NCI-H2171 (cell line): Measurements from ENCODE around the gene INHA.

Experiments used
- DNase-seq: peaks from one replicate; lab custom pipeline; 2025; lab: John Stamatoyannopoulos, UW

INHA gene, protein sequence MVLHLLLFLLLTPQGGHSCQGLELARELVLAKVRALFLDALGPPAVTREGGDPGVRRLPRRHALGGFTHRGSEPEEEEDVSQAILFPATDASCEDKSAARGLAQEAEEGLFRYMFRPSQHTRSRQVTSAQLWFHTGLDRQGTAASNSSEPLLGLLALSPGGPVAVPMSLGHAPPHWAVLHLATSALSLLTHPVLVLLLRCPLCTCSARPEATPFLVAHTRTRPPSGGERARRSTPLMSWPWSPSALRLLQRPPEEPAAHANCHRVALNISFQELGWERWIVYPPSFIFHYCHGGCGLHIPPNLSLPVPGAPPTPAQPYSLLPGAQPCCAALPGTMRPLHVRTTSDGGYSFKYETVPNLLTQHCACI

GRCh38 chr2:219572237-219573001 is at the start of gene INHA:
Gene INHA (plus strand): TSS chr2:219572310. CDS start chr2:219572375, 65 bp downstream.
- no peak for DNase-seq

- no peak for DNase-seq
Measured at GRCh38 chr2:219523031-219523671, 49.0 kb upstream of the INHA start.

DNA sequence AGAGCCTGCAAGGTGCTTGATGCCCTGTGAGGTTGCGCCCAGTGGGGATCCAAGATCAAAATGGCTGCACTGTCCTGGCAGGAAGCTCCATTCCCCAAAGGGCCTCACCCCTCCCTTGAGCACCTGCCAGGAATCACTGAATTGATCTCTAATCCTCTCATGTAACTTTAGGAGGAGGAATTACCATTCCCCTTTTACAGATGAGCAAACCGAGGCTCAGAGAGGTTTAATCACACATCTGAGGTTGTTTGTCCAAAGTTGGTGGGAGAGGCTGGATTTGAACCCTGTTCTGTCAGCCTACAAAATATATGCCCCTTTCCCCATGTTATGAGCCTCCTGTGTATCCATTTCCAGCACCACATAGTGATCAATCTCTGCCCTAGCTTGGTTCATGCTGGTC is 47.3 kb upstream of the INHA start:
- DNase-seq: no peak

GRCh38 chr2:219525533-219526232 is 46.4 kb upstream of the INHA start:
- no peak for DNase-seq

DNA sequence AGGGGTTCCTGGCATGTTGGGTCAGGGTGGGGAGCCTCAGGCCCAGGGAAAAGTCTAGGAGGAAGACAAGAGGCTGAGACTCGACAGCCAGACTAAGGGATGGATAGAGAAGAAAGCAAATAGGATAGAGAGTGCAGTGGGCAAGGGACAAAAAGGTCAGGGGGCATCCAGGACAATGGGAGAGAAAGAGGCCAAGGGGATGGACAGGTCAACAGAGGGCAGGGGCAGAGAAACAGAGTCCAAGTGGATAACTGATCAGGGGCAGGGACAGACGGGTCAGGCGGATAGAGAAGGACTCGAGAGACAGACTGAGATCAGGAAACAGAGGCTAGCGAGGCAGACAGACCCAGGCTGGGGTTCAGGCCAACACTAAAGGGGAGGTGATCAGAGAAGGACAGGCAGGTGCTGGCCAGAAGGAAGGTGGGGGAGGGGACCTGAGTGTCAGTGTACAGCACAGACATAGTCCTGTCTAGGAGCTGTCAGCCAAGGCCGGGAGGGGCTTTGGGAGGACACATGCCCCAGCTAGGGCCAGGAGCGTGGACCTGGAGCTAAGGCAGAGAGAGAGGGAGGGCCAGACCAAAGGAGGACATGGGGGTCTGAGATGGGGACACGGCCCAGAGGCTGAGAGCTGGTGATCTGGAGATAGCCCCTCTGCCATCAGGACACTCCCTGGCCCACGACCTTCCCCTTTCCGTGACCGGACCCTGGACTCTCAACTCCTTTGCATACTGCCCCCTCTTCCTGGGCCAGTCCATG is 45.6 kb upstream of the INHA start:
- no peak for DNase-seq

- no peak for DNase-seq
Measured at GRCh38 chr2:219527076-219527394, 45.1 kb upstream of the INHA start.

DNA sequence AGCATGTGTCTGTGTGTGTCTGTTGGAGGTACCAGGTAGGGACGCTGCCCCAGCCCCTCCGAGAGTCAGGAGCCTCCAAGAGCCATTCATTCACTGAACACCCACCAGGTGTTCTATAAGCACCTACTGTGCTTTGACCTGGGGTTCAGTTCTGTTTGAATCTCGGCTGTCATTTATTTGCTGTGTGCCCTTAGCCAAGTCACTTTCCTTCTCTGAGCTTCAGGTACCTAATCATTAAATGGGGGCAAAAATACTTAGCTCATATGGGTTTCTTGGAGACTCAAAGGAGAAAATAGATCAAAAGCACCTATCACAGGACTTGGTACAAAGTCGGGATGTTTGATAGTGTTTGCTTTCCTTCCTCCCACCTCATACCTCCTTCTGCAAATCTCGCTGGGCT is 44.6 kb upstream of the INHA start:
- no peak for DNase-seq

DNA sequence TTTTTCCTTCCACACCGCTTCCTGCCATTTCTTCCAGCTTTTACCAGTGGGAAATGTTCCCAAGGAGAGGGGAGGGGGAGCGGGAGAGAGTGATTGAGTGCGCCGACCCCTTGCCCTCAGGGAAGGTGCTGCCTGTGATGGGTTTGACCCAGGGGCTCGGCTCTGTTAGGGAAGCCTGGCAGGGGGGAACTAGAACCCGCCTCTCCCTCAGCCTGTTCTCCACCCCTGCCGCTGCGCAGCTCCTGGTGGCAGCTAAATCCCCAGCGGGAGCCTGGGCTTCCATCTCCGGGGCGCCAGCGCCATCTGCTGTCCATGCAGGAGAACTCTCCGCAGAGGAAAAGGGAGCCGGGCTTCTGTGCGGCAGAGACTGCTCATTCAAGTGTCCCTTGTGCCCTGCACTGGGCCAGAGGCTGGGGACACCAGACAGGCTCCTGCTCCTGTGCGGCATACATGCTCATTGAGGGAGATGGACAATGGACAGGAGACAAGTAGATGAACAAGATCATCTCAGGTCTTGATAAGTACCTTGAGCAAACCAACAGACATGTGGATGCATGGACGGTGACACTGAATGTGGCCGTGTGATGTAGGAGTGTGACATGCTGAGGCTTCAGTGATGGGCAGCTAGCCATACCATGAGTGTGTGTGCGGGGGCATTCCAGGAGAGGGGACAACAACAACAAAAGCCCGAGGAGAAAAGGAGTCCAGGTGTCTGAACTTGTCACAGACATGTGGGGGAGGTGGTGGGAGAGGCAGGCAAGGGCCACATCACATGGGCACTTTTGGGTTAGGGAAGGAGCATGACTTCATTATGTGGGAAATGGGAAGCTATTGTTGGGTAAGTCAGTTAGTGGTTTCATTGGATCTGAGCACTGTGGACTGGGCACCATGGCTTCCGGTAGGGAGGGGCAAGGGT is 41.8 kb upstream of the INHA start:
- DNase-seq: peak; percentile 85

DNA sequence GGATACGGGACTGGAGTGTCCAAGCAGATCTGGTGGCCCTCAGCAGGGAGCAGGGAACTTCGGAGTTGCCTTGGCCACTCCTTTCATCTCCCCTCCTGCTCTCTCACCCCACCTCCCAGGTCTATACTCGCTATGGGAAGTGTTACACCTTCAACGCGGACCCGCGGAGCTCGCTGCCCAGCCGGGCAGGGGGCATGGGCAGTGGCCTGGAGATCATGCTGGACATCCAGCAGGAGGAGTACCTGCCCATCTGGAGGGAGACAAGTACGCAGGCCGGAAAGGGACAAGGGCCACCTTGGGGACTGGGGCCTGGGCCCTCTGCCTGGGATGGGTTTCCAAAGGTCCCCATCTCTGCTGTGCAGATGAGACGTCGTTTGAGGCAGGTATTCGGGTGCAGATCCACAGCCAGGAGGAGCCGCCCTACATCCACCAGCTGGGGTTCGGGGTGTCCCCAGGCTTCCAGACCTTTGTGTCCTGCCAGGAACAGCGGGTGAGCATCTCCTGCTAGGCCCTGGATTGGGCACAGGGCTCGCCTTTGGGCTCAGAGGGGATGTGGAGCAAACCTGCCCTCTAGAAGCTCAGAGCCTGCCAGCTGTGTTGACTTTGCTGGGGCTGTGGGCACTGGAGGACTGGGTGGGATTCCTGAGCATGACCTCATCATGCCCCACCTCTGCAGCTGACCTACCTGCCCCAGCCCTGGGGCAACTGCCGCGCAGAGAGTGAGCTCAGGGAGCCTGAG is 40.3 kb upstream of the INHA start:
- no peak for DNase-seq

DNA sequence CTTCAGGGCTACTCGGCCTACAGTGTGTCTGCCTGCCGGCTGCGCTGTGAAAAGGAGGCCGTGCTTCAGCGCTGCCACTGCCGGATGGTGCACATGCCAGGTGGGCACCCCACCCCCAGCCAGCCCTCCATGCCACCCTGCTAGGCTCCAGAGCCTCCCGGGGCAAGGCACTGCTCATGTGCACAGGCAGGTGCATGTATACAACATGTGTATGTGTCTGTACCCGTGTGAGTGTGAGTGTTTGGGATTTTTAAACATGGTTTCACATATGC is 39.8 kb upstream of the INHA start:
- no peak for DNase-seq

DNA sequence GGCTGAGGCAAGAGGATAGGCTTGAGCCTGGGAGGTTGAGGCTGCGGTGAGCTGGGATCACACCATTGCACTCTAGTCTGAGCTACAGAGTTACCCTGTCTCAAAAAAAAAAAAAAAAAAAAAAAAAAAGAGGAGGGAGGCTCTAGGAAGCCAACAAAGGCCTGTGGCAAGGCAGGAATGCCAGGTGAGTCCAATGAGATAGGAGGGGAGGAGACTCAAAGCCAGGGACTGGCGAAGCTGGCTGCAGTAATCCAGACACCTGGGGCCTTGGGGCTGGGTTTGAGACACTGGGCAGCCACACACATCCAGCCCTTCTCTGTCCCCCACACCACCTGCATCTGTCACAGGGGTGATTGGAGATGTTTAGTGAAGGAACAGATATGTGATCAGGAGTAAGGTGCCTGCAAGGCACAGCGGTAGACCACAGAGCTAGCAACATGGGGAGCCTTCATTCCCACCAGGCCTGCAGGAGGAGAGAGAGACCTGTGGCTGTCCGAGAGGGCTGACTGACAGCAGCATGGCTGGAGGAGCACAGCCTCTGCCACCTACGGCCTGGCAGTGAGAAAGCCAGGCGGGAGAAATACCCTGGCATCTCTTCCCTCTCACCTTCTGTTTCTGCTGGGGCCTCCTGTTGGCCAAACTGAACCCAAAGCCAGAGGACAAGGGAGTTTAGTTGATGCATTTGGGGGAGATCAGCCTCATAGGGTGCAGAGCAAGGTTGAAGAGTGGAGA is 38.0 kb upstream of the INHA start:
- DNase-seq: no peak

DNA sequence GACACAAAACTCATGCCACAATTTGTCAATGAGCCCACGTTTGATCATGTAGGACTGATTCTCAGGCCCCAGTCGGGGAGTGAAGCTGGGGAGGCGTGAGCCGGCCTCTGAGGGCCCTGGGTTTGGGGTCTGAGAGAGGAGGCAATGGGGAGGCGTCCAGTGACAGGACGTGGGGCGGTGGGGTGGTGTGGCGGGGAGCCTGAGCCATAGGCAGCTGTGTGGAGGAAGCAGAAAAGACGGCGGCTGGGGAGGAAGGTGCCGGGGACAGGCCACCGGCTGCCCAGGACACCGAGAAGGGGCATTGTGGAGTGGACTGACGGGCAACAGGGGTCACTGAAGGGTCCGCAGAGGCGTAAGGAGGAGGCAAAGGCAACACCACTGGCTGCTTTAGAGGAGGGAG is 35.7 kb upstream of the INHA start:
- DNase-seq: no peak

DNA sequence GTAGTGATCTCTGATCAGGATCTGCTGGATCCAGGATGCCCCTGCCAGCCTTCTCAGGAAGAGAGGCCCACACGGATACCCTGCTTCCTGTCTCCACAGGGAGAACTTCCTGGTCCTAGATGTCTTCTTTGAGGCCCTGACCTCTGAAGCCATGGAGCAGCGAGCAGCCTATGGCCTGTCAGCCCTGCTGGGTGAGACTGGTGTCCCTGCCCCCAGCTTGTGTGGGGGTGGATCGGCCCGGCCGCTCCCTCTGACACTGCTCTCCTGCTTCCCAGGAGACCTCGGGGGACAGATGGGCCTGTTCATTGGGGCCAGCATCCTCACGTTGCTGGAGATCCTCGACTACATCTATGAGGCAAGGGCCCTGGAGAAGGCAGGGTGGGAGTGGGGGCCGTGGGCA is 35.1 kb upstream of the INHA start:
- no peak for DNase-seq

DNA sequence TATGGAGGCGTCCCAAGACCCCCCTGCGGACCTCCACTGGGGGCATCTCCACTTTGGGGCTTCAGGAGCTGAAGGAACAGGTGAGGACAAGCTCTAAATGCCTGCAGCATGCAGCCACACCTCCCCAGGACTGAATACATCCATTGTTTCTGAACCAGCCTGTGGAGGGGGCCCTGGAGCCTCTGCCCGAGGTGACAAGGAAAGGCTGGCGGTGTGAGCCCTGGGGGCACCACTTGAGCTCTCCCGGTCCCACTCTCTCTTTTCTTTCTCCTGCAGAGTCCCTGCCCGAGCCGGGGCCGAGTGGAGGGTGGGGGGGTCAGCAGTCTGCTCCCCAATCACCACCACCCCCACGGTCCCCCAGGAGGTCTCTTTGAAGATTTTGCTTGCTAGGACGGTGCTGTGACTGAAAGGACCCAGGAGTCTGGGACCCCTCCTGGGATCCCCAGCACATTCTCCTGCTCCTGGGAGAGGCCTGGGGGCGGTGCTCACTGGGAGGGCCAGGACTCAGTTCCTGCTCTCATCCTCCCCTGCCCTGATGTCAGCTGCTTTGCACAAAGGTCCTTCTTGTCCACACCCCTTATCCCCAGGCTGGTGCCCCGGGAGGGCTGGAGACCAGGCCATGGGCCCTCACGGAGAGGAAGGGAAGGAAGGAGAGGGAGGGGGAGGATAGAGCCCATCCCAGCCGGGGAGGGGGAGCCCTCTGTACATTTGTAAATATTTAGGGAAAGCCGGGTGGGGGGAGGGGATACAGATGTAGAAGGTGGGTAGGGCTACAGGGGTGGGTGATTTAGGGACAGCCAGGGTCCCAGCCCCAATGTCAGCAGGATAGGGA is 34.2 kb upstream of the INHA start:
- DNase-seq: no peak

DNA sequence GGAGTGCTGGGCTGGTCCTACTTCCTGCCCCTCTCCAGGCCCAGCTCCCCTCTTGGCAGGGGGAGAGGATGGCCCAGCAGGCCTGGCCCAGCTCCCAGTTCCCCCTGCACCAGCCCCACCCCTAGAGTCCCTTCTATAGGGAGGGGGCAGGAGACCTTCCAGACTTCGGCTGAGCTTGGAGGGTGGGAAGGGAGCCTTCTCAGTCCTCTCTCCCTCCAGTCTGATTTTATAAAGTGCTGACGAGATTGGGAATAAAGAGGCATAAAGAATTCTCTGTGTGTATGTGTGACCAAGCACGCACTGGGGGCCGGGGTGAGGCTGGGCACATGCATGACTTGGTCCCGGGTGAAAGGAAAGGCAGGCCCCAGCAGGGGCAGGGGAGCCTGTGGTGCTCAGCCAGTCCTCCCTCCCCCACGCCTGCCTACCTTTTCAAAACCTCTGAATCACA is 33.6 kb upstream of the INHA start:
- no peak for DNase-seq

- no peak for DNase-seq
Measured at GRCh38 chr2:219538956-219539788, 32.9 kb upstream of the INHA start.

DNA sequence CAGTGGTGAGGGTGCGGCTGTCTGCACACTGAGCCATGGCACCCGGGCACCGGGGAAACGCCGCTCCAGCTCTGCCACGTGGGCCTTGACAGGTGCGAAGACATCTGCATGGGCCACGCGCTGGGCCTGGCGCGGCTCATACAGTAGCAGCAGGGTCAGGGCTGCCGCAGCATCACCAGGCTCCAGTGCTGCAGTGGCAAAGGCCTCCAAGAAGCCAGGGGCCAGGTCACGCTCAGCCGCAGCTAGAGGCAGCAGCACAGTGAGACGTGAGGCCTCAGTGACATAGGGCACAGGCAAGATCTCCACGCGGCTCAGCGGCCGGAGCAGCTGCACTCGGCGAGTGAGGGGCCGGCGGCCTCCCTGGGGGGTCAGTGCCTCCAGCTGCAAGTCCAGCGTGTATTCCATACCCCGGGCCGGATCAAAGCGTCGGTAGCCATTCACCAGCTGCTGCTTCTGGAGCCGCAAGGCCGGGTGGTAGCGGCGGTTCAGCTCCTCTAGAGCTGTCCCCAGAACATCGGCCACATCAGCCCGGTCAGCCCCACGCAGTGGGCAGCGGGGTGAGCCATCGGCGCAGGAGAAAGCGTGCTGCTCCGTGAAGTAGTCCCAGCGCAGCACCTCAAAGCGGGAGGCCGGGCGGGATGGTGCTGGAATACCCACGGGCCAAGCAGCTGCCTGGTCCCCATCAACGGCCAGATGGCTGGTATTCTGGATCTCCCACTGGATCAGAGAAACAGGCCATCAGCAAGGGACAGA is 32.0 kb upstream of the INHA start:
- DNase-seq: no peak
